GM23338 (cell line): Measurements from ENCODE around the gene CYP46A1.

ENCODE experiments used
- CTCF ChIP-seq, 2 experiments: fragments of 200-600 bp in 1 of 2; sonication (generic) in 1 of 2; conservative IDR thresholded peaks; 2 replicates each; pipeline versions ENCODE4 v1.5.1 to v1.6.1; 2016 to 2017; ENCODE audit warnings: antibody characterized with exemption in 2 of 2, low read depth in 2 of 2, mild to moderate bottlenecking in 2 of 2, moderate library complexity in 1 of 2
- ETS1 ChIP-seq: IDR thresholded peaks from 2 replicates; pipeline ENCODE4 v1.6.1; 2016; ENCODE audit warnings: antibody characterized with exemption
- EZH2 ChIP-seq: fragments of 200-600 bp; sonication (generic); IDR thresholded peaks from one replicate; pipeline ENCODE4 v1.8.0; 2017; ENCODE audit warnings: antibody characterized with exemption, mild to moderate bottlenecking, low read depth; ENCODE audit not compliant: unreplicated experiment
- NANOG ChIP-seq: IDR thresholded peaks from 2 replicates; pipeline ENCODE4 v1.6.1; 2016; ENCODE audit warnings: antibody characterized with exemption, borderline replicate concordance
- POLR2AphosphoS5 ChIP-seq: IDR thresholded peaks from 2 replicates; pipeline ENCODE4 v1.6.1; 2016; ENCODE audit warnings: antibody characterized with exemption, low read depth
- ZNF331 ChIP-seq: fragments of 250-450 bp; sonication (Bioruptor Pico); IDR thresholded peaks from 2 replicates; pipeline ENCODE4 v1.5.0; 2020; ENCODE audit warnings: low read depth, mild to moderate bottlenecking, moderate library complexity

DNA sequence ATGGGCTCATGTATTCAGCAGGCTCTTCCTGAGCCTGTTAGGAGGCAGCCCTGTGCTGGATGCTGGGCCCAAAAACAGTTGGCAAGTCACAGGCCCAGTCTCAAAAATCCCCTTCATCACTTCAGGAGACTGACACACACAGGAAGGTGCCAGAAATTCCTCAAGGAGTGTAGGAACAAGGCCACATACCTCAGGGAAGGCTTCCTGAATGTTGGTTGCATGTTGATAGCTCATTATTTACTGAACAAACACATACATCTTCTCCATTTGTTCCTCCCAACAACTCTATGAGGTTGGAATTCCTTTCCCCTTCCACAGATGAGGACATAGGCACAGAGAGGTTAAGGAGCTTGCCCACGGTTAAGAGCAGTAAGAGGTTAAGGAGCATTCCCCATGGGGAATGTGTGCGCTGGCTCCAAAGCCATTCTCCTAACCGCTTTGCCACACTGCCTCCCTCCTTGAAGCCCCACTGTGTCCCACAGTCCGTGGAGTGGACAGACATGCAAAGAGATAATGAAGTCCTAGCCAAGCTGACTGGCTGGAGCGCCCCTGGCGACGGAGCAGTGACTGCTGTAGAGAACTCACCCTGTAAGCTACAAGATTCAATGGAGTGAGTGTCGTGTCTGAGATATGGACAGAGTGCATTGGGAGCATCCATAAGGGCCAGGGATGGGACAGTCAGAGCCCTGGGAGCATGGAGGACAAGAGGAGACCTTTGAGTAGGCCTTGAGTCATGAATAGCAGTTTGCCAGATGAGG lies 35.9 kb upstream of the CYP46A1 start:
- peak in 1 of 2 experiments; percentile 35; a peak in 2 of 4 replicates for TF ChIP-seq CTCF (conservative IDR thresholded peaks at IDR 0.05; ENCODE audit: low read depth in 2 of 2)
- no peak for TF ChIP-seq ETS1
- TF ChIP-seq EZH2: no peak
- no peak for TF ChIP-seq POLR2AphosphoS5
- no peak for TF ChIP-seq NANOG
- TF ChIP-seq ZNF331 (CRISPR knock-in tag): no peak
